Erythroblast (primary cell): ENCODE data around the gene SNX12.
A peak's percentile ranks its signal among the peaks of the same experiment; 100 is the strongest.

Source experiments
- DNase-seq, 2 experiments: peaks; one replicate each; lab custom pipeline; 2025; lab: John Stamatoyannopoulos, UW
- GATA1 ChIP-seq: IDR thresholded peaks from 2 replicates; pipeline ENCODE4 v1.6.1; 2011; ENCODE audit warnings: low read depth, mild to moderate bottlenecking, control low read depth, low read length, moderate library complexity
- POLR2A ChIP-seq: IDR thresholded peaks from 2 replicates; pipeline ENCODE4 v1.6.1; 2011; ENCODE audit warnings: mild to moderate bottlenecking, low read length

The SNX12 gene

DNA sequence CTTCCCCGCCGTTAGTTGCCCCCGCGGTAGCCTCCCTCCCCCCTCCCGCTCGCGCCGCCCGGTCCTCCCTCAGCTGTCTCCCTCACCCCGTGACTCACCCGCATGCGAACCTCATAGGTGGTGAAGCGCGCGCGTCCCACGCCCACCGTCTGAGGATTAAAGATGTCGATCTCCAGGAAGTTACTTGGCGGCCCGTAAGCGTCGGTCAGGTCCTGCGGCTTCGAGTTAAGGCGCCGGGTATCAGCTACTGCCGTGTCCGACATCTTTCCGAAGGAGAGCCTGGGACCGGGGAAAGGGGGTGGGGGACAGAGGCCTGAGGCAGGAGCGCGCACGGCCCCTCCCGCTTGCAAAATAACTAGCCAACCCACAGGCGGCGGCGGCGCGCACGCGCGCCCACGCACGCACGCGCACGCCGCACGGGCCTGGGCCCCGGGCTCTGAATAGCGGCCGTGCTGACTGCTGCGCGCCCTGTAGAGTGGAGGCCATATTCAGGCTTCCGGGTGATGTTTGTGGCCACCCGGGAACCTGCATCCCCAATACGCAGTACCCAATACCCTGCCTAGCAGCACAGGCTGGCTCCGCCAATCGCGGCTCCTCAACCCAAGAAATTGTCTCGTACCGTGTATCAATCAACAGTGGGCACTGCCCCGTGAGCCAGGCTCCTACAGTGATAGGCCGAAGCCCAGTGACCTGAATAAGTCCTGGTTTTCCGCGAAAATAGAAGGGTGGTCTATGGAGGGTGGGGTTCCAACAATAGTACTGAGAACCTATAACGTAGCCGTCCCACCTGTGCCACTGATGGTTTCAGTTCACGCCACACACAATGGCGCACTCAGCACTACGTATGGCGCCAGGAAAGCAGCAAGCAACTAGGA is at the start of gene SNX12:
Gene SNX12 (minus strand): TSS at position 291 of the 875 bp plus-strand sequence. CDS start 28 bp downstream, at position 263.
- peak; percentile 93 to 96 for DNase-seq
- TF ChIP-seq GATA1 (no peak), POLR2A (peak; percentile 73)

DNA sequence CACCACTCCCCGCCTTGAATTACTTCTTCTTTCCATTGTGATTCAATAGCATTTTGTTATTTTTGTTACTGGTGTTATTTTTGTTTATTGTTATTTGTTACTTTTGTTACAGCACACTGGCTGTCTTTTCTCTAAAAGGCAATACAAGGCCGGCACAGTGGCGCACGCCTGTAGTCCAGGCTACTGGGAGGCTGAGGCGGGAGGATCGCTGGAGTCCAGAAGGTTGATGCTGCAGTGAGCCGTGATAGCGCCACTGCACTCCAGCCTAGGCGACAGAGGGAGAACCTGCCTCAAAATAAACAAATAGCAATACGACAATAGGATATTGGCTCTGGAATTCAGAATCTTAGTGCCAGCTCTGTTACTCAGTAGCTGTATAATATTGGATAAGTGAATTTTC is 49.2 kb upstream of the SNX12 start:
- TF ChIP-seq POLR2A, result no peak
- no peak for DNase-seq

DNA sequence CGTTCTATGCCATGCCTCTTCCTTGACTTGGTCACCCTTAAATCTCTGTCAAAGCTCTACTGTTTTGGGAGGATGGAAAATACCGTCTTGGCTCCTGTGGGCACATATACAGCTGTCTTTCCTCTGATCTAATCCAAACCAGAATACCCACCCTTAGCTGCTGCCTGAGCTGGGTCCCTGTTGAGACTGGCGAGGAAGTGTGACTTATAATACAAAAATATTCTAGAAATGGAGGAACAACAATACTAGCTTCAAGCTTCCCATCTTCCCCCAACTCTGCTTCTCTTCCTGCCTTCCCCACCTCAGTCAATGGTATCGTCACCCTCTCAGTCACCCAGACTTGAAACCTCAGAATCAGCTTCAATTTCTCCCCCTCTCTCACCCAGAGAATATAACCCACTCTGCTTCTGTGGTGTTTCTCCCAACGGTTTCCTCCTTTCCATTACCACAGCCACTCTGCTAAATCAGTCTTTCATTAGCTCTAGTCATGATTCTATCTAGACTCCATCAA is 43.8 kb upstream of the SNX12 start:
- TF ChIP-seq POLR2A (peak; percentile 10), GATA1 (no peak)
- no peak for DNase-seq

DNA sequence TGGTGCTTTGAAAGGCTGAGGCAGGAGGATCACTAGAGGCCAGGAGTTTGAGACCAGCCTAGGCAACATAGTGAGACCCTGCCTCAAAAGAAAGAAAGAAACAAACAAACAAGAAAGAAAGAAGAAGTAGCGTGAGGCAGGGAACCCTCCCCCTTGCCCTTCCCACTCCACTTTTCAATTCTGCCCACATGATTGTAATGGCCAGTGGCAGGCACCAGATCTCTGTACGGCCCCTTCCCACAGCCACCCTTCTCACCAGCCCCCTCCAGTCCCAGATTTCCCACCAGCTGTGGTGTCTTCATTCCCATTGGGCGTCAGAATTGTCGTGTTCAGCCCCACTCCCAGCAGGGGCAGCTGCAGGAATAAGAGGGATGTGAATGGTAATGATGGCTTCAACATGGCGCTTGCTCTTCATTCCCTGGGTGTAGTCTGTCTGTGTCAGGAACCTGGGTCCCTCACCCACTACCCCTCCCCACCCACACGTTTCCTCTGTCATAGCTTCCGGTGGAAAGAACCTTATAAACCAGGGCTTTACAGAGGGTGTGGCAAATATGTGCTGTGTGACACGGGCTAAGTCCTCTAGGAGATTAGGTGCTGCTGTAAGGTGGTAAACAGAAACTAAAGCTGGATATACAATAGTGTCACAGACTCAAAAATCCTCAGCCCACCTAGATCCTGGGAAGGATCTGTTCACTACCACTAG is 43.2 kb upstream of the SNX12 start, which contains the start of gene IL2RG:
Gene IL2RG (minus strand): TSS at position 437 of the 703 bp plus-strand sequence. CDS start 38 bp downstream, at position 399.
- TF ChIP-seq POLR2A, result peak; percentile 67
- no peak for TF ChIP-seq GATA1
- peak; percentile 8 to 15 for DNase-seq

DNA sequence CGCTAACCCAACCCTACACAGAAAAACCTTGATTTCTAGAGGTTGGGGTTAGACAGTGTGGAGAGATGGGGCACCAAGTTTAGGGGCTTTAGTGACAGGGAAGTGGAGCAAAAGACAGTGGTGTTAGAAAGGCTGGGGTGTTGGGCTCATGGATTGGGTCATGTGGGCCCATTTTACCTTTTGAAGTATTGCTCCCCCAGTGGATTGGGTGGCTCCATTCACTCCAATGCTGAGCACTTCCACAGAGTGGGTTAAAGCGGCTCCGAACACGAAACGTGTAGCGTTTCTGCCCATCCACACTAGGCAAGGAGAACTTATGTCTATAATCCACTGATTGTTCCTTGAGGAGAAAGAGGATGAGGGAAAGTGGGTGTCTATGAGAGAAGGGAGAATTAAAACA is 40.9 kb upstream of the SNX12 start:
- no peak for DNase-seq
- no peak for TF ChIP-seq GATA1
- no peak for TF ChIP-seq POLR2A

DNA sequence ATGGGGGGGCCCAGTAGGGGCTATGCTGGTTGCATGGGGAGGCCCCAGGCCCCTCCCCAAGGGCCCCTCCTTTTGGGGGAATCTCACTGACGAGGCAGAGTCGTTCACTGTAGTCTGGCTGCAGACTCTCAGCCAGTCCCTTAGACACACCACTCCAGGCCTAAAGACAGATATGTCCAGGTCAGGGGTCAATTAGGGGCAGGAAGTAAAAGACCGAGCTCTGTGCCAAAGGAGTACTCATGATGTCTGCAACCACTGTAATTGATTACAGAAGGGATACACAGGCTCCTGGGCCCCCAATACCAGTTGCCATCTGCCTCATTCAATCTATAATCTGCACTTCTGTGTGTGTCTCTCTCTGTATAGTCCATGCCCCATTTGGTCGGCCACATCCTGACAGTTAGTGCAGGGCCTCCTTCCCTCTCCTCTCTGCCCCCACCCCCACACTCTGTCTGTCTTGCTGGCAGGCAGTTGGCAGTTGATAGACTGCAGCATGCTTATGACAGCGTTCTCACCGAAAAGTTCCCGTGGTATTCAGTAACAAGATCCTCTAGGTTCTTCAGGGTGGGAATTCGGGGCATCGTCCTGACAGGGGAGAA is 39.7 kb upstream of the SNX12 start:
- DNase-seq, result peak; percentile 47 to 71
- TF ChIP-seq GATA1 (no peak), POLR2A (no peak)

GRCh38 chrX:71107245-71107644 is 39.1 kb upstream of the SNX12 start:
- no peak for TF ChIP-seq GATA1
- TF ChIP-seq POLR2A, result no peak
- no peak for DNase-seq

DNA sequence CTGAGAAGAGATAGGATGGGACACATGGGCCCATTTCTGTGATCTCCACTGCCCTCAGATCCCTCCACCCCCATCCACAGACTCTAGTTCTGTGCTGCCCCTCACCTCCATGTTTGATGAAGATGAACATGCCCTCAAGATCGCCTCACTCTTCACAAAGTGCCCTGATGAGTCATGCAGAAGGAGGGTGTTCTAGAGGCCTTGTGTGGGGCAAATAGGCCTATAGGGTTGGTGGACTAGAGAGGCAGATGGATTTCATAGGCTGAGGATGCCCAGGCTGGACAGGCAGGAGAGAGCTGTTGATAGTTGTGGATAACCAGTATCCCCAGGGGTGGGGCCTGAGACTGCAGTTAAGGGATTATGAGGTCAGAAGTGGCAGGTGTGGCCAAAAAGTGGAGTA is 38.3 kb upstream of the SNX12 start, which contains the start of gene CXorf65:
Gene CXorf65 (minus strand): TSS at position 314 of the 400 bp plus-strand sequence. CDS start 184 bp downstream, at position 130.
- DNase-seq, result peak; percentile 62 to 66

GRCh38 chrX:71105628-71106027 is 37.5 kb upstream of the SNX12 start:
- TF ChIP-seq POLR2A (no peak), GATA1 (no peak)
- peak; percentile 12 to 39 for DNase-seq

More for the DNA sequence above, 38.3 kb upstream of the SNX12 start, which contains the start of gene CXorf65:
- TF ChIP-seq GATA1, result no peak
- TF ChIP-seq POLR2A, result peak; percentile 34

GRCh38 chrX:71103110-71103983 is 35.2 kb upstream of the SNX12 start:
- peak; percentile 40 to 42 for DNase-seq
- TF ChIP-seq GATA1, result no peak

GRCh38 chrX:71102292-71102691 is 34.2 kb upstream of the SNX12 start:
- TF ChIP-seq POLR2A (no peak), GATA1 (no peak)
- peak; percentile 40 to 57 for DNase-seq
